ENCODE measurements around the gene GARNL3. TPM values are rescaled to one million over a fixed set of nuclear protein-coding genes. Genes with fewer than 3 reads are reported as not detected.
A peak's percentile ranks its signal among the peaks of the same experiment; 100 is the strongest.

The GARNL3 gene
- total and polyA plus RNA-seq, 2 experiments from 2014 or later = 9.5 to 10.5 TPM

DNA sequence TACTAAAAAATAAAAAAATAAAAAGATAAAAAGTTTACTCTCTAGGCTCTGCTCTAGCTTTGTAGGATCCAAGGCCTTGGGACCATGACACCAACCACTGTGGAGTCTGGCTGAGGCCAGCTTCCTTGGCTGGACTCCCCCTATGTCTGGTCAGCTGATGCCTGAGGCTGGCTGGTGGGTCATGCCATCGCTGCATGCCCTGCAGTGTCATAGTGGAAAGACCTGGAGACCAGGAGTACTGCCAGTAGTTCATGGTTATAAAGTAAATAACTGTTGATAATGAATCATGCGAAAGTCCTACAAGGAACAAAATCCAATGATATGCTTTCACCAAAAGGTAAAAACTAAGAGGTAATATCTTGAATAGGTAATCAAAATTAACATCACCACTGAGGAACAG lies 43.2 kb downstream of the GARNL3 start:
- Histone ChIP-seq H2AFZ (no peak overlapping the region), H3K27me3 (no peaks in the 10 kb centered on the region), H3K79me2 (no peaks in the 10 kb centered on the region), H3K36me3 (replicated peaks; ENCODE audit: insufficient read depth, low read depth) (no peaks in the 10 kb centered on the region), H3K4me2 (no peak overlapping the region), H3K4me1 (ENCODE audit: insufficient read depth) (peaks cover 40% of the 10 kb centered on the region), H3K9me3 (ENCODE audit: low read depth) (no peaks in the 10 kb centered on the region), H3K27ac (peak overlapping the region; percentile 51), H4K20me1 (ENCODE audit: insufficient read depth, poor library complexity, severe bottlenecking) (no peaks in the 10 kb centered on the region), H3K4me3 (no peak overlapping the region), H3K9me2 (replicated peaks; ENCODE audit: insufficient read depth) (no peaks in the 10 kb centered on the region)
- DNase-seq (ENCODE audit: low spot score) = no peak
- TF ChIP-seq EZH2phosphoT487 (IDR thresholded peaks at IDR 0.05; ENCODE audit: low read depth, severe bottlenecking, unreplicated experiment) (no peak), EZH2 (IDR thresholded peaks at IDR 0.05; ENCODE audit: borderline replicate concordance) (no peak)
- TF ChIP-seq, protein P1, sequence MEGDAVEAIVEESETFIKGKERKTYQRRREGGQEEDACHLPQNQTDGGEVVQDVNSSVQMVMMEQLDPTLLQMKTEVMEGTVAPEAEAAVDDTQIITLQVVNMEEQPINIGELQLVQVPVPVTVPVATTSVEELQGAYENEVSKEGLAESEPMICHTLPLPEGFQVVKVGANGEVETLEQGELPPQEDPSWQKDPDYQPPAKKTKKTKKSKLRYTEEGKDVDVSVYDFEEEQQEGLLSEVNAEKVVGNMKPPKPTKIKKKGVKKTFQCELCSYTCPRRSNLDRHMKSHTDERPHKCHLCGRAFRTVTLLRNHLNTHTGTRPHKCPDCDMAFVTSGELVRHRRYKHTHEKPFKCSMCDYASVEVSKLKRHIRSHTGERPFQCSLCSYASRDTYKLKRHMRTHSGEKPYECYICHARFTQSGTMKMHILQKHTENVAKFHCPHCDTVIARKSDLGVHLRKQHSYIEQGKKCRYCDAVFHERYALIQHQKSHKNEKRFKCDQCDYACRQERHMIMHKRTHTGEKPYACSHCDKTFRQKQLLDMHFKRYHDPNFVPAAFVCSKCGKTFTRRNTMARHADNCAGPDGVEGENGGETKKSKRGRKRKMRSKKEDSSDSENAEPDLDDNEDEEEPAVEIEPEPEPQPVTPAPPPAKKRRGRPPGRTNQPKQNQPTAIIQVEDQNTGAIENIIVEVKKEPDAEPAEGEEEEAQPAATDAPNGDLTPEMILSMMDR (IDR thresholded peaks at IDR 0.05; ENCODE audit: poor library complexity) = no peak
- WGBS (ENCODE audit: low lambda C conversion rate, missing lambda C conversion rate) = 90% methylated on average over 2 of the region's 2 CpGs

DNA sequence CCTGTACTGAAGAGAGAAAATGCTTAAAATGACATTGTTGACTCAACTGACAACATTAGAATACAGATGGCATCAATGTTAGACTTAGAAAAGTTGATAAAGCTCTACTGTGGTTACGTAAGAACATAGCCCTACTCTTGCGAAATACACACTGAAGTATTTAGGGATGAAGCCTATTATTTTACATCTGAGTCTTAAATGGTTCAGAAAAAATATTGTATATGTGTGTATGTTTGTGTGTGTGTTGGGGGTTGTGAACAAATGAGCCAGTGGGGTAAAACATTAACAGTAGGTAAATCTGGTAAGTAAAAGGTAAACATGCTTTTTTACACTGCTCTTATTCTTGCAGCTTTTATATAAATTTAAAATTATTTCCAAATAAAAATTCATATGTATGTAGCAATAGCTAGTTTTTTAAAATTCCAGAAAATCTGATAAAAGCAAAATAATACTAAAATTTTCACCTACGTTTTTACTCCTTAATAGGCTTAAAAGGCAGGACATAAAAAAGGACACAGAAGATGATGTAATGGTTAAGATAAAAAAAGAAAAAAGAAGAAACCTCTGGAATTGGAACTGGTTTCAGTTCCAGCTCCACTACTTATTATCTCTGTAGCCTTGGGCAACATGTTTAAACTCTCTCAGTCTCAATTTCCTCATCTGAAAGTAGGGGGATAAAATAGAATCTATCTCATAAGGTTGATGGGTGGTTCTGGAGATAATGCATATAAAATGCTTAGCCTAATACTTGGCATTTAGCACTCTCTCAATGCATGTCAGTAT lies 44.3 kb downstream of the GARNL3 start:
- no peak for TF ChIP-seq EZH2 (IDR thresholded peaks at IDR 0.05; ENCODE audit: borderline replicate concordance)
- TF ChIP-seq, protein P1 (IDR thresholded peaks at IDR 0.05; ENCODE audit: poor library complexity) = no peak
- no peak for TF ChIP-seq EZH2phosphoT487 (IDR thresholded peaks at IDR 0.05; ENCODE audit: low read depth, severe bottlenecking, unreplicated experiment)
- H3K27ac ChIP-seq = peak overlapping the region; percentile 51
- no peaks in the 10 kb centered on the region for H3K9me3 ChIP-seq (ENCODE audit: low read depth)
- no peaks in the 10 kb centered on the region for H4K20me1 ChIP-seq (ENCODE audit: insufficient read depth, poor library complexity, severe bottlenecking)
- peak; percentile 26 for DNase-seq (ENCODE audit: low spot score)
- WGBS (ENCODE audit: low lambda C conversion rate, missing lambda C conversion rate) = 50% methylated on average over 3 of the region's 3 CpGs
- H3K4me1 ChIP-seq (ENCODE audit: insufficient read depth) = peaks cover 35% of the 10 kb centered on the region
- H3K27me3 ChIP-seq = no peaks in the 10 kb centered on the region
- H3K4me3 ChIP-seq = no peak overlapping the region
- no peak overlapping the region for H2AFZ ChIP-seq
- no peaks in the 10 kb centered on the region for H3K79me2 ChIP-seq
- H3K36me3 ChIP-seq (replicated peaks; ENCODE audit: insufficient read depth, low read depth) = no peaks in the 10 kb centered on the region
- no peaks in the 10 kb centered on the region for H3K9me2 ChIP-seq (replicated peaks; ENCODE audit: insufficient read depth)
- peak overlapping the region; percentile 6 for H3K4me2 ChIP-seq

DNA sequence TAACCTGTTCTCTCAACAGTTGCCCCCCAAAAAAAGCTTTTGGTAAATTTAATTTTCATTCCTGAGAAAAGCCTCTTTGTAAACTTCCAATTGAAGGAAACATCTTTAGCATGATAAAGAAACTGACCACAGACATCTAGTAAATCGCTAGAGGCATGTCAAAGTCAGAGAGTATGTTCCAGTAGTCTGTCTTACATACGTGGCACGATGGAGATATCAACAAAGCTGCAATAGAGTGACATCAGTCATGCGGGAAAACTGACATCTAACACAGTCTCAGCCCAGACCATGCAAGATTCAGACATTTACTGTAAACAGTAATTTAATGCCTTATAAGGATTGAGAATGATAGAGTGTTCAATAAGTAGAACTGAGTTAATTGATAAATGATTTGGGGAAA lies 45.1 kb downstream of the GARNL3 start:
- no peaks in the 10 kb centered on the region for H3K9me3 ChIP-seq (ENCODE audit: low read depth)
- no peak overlapping the region for H2AFZ ChIP-seq
- H3K9me2 ChIP-seq (replicated peaks; ENCODE audit: insufficient read depth) = no peaks in the 10 kb centered on the region
- TF ChIP-seq, protein P1 (IDR thresholded peaks at IDR 0.05; ENCODE audit: poor library complexity) = no peak
- no peak for TF ChIP-seq EZH2phosphoT487 (IDR thresholded peaks at IDR 0.05; ENCODE audit: low read depth, severe bottlenecking, unreplicated experiment)
- TF ChIP-seq EZH2 (IDR thresholded peaks at IDR 0.05; ENCODE audit: borderline replicate concordance) = no peak
- 59% methylated on average over 4 of the region's 4 CpGs for WGBS (ENCODE audit: low lambda C conversion rate, missing lambda C conversion rate)
- no peaks in the 10 kb centered on the region for H3K27me3 ChIP-seq
- peak overlapping the region; percentile 51 for H3K27ac ChIP-seq
- DNase-seq (ENCODE audit: low spot score) = no peak
- no peaks in the 10 kb centered on the region for H3K79me2 ChIP-seq
- H3K4me2 ChIP-seq = peak overlapping the region; percentile 3
- no peaks in the 10 kb centered on the region for H3K36me3 ChIP-seq (replicated peaks; ENCODE audit: insufficient read depth, low read depth)
- H3K4me1 ChIP-seq (ENCODE audit: insufficient read depth) = peaks cover 30% of the 10 kb centered on the region
- H4K20me1 ChIP-seq (ENCODE audit: insufficient read depth, poor library complexity, severe bottlenecking) = no peaks in the 10 kb centered on the region
- H3K4me3 ChIP-seq = no peak overlapping the region

Measured in hepatocyte (in vitro differentiated cells).